ENCODE measurements around the gene DYNLT4.
"Not testable (repeated sequence)": the region's sequence is repeated elsewhere in the genome, so short reads cannot be mapped to it uniquely, and the experiment has no call there.

Gene DYNLT4

GRCh38 chr1:44812822-44813543 lies 5.8 kb upstream of the DYNLT4 start:
- H3K4me3 ChIP-seq (ENCODE audit: low read depth, low read length) = peak overlapping the region; percentile 30
- no peak for DNase-seq (ENCODE audit: low read depth)

GRCh38 chr1:44811234-44811633 lies 4.1 kb upstream of the DYNLT4 start:
- H3K4me3 ChIP-seq (ENCODE audit: low read depth, low read length) = no peak overlapping the region
- no peak for DNase-seq (ENCODE audit: low read depth)

GRCh38 chr1:44810762-44811105 lies 3.6 kb upstream of the DYNLT4 start:
- DNase-seq (ENCODE audit: low read depth); H3K4me3 ChIP-seq (ENCODE audit: low read depth, low read length): not testable (repeated sequence)

GRCh38 chr1:44810101-44810761 lies 3.1 kb upstream of the DYNLT4 start:
- no peak for DNase-seq (ENCODE audit: low read depth)
- no peak overlapping the region for H3K4me3 ChIP-seq (ENCODE audit: low read depth, low read length)

GRCh38 chr1:44808938-44809917 lies 2.1 kb upstream of the DYNLT4 start:
- peak overlapping the region; percentile 49 for H3K4me3 ChIP-seq (ENCODE audit: low read depth, low read length)
- no peak for DNase-seq (ENCODE audit: low read depth)

GRCh38 chr1:44808063-44808937 lies 1.1 kb upstream of the DYNLT4 start, which contains the start of gene BTBD19:
BTBD19 (plus strand) TSS chr1:44808523; CDS start chr1:44808821, 298 bp downstream.
- peak within 1 kb of the TSS; percentile 49 for H3K4me3 ChIP-seq (ENCODE audit: low read depth, low read length)
- peak; percentile 76 for DNase-seq (ENCODE audit: low read depth)

GRCh38 chr1:44807364-44808062 lies 362 bp upstream of the DYNLT4 start:
- peak overlapping the region; percentile 49 for H3K4me3 ChIP-seq (ENCODE audit: low read depth, low read length)
- peak; percentile 98 for DNase-seq (ENCODE audit: low read depth)

GRCh38 chr1:44806025-44806703 lies 987 bp downstream of the DYNLT4 start:
- DNase-seq (ENCODE audit: low read depth) = no peak

GRCh38 chr1:44805311-44806024 lies 1.7 kb downstream of the DYNLT4 start:
- no peak overlapping the region for H3K4me3 ChIP-seq (ENCODE audit: low read depth, low read length)
- no peak for DNase-seq (ENCODE audit: low read depth)

More at GRCh38 chr1:44806025-44806703, 987 bp downstream of the DYNLT4 start:
- H3K4me3 ChIP-seq (ENCODE audit: low read depth, low read length) = no peak overlapping the region

- DNase-seq (ENCODE audit: low read depth) = no peak
- H3K4me3 ChIP-seq (ENCODE audit: low read depth, low read length) = no peak overlapping the region
These were observed 3.6 kb downstream of the DYNLT4 start for GRCh38 chr1:44803312-44804095.

- no peak for DNase-seq (ENCODE audit: low read depth)
- H3K4me3 ChIP-seq (ENCODE audit: low read depth, low read length) = peak overlapping the region; percentile 92
These were observed 4.2 kb downstream of the DYNLT4 start for GRCh38 chr1:44803062-44803311.

- no peak for DNase-seq (ENCODE audit: low read depth)
These were observed 4.7 kb downstream of the DYNLT4 start for GRCh38 chr1:44802306-44803061.

GRCh38 chr1:44801491-44802305 lies 5.5 kb downstream of the DYNLT4 start:
- no peak for DNase-seq (ENCODE audit: low read depth)
- H3K4me3 ChIP-seq (ENCODE audit: low read depth, low read length) = peak overlapping the region; percentile 92

More at GRCh38 chr1:44802306-44803061, 4.7 kb downstream of the DYNLT4 start:
- peak overlapping the region; percentile 92 for H3K4me3 ChIP-seq (ENCODE audit: low read depth, low read length)

GRCh38 chr1:44799770-44800584 lies 7.2 kb downstream of the DYNLT4 start, which contains the start of gene PLK3:
PLK3 (plus strand) TSS chr1:44800377; CDS start chr1:44800464, 87 bp downstream.
- peak; percentile 93 for DNase-seq (ENCODE audit: low read depth)
- H3K4me3 ChIP-seq (ENCODE audit: low read depth, low read length) = peak within 1 kb of the TSS; percentile 92

Data from skeletal muscle cell (primary cell).